ENCODE measurements around the gene CNKSR3.

- TF ChIP-seq CTCF (conservative IDR thresholded peaks at IDR 0.05): no peak
- TF ChIP-seq ZFX (IDR thresholded peaks at IDR 0.05): no peak
Observed at GRCh38 chr6:154446984-154447383, 63.5 kb downstream of the CNKSR3 start.

Data from C4-2B (cell line).